Measurements from ENCODE around the gene IFNGR2. TPM values are rescaled to one million over a fixed set of nuclear protein-coding genes. Genes with fewer than 3 reads are reported as not detected.

Gene IFNGR2
- total and polyA plus RNA-seq, 2 of the 13 experiments (the other 11 are each of a cell fraction or from before 2014, with no cell fraction given) = 61.3 to 117 TPM

DNA sequence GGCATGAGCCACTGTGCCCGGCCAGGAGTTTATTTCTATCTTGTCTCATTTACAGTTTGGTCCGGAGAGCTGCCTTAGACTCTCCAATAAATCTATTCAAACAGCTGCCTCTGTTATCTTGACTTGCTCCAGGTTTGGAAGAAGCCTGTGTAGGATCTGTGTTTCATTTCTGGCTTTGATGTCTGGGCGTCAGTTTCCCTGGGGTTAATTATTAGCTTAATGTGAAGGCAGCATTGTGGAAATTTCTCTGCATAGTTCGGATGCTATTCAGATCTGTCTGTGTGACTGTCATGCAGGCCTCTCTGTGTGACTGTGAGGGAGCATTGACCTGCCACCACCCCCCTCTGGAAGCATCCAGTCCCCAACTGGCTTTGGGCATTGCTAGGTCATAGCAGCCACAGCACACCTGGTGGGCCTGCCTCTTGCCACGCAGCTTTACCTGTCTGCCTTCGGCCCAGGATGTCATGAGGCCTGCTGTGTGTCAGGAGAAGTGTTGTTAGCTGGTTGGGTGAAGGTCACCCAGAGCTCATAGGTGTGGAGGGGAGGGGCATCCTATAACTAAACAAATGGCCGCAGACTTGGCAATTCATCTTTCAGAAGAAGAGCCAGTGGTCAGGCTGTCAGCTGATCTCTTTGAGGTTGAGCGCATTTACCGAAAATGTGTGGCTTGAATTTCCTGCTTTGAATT lies 9.8 kb downstream of the IFNGR2 start (continued):
- TF ChIP-seq, protein P1, sequence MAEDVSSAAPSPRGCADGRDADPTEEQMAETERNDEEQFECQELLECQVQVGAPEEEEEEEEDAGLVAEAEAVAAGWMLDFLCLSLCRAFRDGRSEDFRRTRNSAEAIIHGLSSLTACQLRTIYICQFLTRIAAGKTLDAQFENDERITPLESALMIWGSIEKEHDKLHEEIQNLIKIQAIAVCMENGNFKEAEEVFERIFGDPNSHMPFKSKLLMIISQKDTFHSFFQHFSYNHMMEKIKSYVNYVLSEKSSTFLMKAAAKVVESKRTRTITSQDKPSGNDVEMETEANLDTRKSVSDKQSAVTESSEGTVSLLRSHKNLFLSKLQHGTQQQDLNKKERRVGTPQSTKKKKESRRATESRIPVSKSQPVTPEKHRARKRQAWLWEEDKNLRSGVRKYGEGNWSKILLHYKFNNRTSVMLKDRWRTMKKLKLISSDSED (CRISPR knock-in tag; IDR thresholded peaks at IDR 0.05) = no peak
- TF ChIP-seq, protein P2, sequence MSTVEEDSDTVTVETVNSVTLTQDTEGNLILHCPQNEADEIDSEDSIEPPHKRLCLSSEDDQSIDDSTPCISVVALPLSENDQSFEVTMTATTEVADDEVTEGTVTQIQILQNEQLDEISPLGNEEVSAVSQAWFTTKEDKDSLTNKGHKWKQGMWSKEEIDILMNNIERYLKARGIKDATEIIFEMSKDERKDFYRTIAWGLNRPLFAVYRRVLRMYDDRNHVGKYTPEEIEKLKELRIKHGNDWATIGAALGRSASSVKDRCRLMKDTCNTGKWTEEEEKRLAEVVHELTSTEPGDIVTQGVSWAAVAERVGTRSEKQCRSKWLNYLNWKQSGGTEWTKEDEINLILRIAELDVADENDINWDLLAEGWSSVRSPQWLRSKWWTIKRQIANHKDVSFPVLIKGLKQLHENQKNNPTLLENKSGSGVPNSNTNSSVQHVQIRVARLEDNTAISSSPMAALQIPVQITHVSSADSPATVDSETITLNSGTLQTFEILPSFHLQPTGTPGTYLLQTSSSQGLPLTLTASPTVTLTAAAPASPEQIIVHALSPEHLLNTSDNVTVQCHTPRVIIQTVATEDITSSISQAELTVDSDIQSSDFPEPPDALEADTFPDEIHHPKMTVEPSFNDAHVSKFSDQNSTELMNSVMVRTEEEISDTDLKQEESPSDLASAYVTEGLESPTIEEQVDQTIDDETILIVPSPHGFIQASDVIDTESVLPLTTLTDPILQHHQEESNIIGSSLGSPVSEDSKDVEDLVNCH (CRISPR knock-in tag; IDR thresholded peaks at IDR 0.05) = no peak
- peak; percentile 65; the same call in 1 of the 2 replicates for TF ChIP-seq NCOR1 (IDR thresholded peaks at IDR 0.05; ENCODE audit: borderline replicate concordance, low read length)
- no peak for TF ChIP-seq ZNF17 (CRISPR knock-in tag; IDR thresholded peaks at IDR 0.05)
- no peak for TF ChIP-seq RFXANK (CRISPR knock-in tag; IDR thresholded peaks at IDR 0.05)
- no peak for TF ChIP-seq SCMH1 (CRISPR knock-in tag; IDR thresholded peaks at IDR 0.05; ENCODE audit: borderline replicate concordance)
- TF ChIP-seq, protein P3, sequence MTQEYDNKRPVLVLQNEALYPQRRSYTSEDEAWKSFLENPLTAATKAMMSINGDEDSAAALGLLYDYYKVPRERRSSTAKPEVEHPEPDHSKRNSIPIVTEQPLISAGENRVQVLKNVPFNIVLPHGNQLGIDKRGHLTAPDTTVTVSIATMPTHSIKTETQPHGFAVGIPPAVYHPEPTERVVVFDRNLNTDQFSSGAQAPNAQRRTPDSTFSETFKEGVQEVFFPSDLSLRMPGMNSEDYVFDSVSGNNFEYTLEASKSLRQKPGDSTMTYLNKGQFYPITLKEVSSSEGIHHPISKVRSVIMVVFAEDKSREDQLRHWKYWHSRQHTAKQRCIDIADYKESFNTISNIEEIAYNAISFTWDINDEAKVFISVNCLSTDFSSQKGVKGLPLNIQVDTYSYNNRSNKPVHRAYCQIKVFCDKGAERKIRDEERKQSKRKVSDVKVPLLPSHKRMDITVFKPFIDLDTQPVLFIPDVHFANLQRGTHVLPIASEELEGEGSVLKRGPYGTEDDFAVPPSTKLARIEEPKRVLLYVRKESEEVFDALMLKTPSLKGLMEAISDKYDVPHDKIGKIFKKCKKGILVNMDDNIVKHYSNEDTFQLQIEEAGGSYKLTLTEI (CRISPR knock-in tag; conservative IDR thresholded peaks at IDR 0.05) = no peak
- TF ChIP-seq GATAD2A (CRISPR knock-in tag; IDR thresholded peaks at IDR 0.05) = peak; percentile 78
- no peak for TF ChIP-seq PTBP1 (IDR thresholded peaks at IDR 0.05; ENCODE audit: low read depth, low read length, poor library complexity, severe bottlenecking)
- no peak for TF ChIP-seq HNRNPL (IDR thresholded peaks at IDR 0.05; ENCODE audit: low read depth, low read length)
- no peak for TF ChIP-seq FOXM1 (CRISPR knock-in tag; IDR thresholded peaks at IDR 0.05)
- TF ChIP-seq, protein P4, sequence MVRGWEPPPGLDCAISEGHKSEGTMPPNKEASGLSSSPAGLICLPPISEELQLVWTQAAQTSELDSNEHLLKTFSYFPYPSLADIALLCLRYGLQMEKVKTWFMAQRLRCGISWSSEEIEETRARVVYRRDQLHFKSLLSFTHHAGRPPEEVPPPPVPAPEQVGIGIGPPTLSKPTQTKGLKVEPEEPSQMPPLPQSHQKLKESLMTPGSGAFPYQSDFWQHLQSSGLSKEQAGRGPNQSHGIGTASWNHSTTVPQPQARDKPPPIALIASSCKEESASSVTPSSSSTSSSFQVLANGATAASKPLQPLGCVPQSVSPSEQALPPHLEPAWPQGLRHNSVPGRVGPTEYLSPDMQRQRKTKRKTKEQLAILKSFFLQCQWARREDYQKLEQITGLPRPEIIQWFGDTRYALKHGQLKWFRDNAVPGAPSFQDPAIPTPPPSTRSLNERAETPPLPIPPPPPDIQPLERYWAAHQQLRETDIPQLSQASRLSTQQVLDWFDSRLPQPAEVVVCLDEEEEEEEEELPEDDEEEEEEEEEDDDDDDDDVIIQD (CRISPR knock-in tag; IDR thresholded peaks at IDR 0.05; ENCODE audit: low read depth) = no peak; the same call in 1 of the 2 replicates
- TF ChIP-seq, protein P5, sequence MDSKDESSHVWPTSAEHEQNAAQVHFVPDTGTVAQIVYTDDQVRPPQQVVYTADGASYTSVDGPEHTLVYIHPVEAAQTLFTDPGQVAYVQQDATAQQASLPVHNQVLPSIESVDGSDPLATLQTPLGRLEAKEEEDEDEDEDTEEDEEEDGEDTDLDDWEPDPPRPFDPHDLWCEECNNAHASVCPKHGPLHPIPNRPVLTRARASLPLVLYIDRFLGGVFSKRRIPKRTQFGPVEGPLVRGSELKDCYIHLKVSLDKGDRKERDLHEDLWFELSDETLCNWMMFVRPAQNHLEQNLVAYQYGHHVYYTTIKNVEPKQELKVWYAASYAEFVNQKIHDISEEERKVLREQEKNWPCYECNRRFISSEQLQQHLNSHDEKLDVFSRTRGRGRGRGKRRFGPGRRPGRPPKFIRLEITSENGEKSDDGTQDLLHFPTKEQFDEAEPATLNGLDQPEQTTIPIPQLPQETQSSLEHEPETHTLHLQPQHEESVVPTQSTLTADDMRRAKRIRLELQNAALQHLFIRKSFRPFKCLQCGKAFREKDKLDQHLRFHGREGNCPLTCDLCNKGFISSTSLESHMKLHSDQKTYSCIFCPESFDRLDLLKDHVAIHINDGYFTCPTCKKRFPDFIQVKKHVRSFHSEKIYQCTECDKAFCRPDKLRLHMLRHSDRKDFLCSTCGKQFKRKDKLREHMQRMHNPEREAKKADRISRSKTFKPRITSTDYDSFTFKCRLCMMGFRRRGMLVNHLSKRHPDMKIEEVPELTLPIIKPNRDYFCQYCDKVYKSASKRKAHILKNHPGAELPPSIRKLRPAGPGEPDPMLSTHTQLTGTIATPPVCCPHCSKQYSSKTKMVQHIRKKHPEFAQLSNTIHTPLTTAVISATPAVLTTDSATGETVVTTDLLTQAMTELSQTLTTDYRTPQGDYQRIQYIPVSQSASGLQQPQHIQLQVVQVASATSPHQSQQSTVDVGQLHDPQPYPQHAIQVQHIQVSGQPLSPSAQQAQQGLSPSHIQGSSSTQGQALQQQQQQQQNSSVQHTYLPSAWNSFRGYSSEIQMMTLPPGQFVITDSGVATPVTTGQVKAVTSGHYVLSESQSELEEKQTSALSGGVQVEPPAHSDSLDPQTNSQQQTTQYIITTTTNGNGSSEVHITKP (CRISPR knock-in tag; IDR thresholded peaks at IDR 0.05; ENCODE audit: low read depth) = peak; percentile 58; the same call in 1 of the 2 replicates
- no peak for TF ChIP-seq SALL2 (CRISPR knock-in tag; IDR thresholded peaks at IDR 0.05)
- TF ChIP-seq MYC (CRISPR knock-in tag; IDR thresholded peaks at IDR 0.05; ENCODE audit: borderline replicate concordance) = no peak; the same call in 1 of the 2 replicates
- TF ChIP-seq ZNF33A (CRISPR knock-in tag; IDR thresholded peaks at IDR 0.05; ENCODE audit: borderline replicate concordance) = no peak

All from HepG2 (cell line).